Sigmoid colon (tissue), 7 donors: ENCODE results near the gene SERPINH1. TPM values are rescaled to one million over a fixed set of nuclear protein-coding genes. Genes with fewer than 3 reads are reported as not detected.
A peak's percentile ranks its signal among the peaks of the same experiment; 100 is the strongest.

ENCODE experiments used
- DNase-seq: peaks from one replicate; pipeline ENCODE4 v3.0.0-alpha.2; 2019
- H3K27ac ChIP-seq, 4 donors: fragments of 200-600 bp; sonication (generic); one replicate each; pipeline ENCODE4 v1.5.1; 2016 to 2019; ENCODE audit warnings: mild to moderate bottlenecking in 1 of 4
- H3K27me3 ChIP-seq, 3 donors: fragments of 200-600 bp; sonication (generic); one replicate each; pipeline ENCODE4 v1.5.1; 2019; ENCODE audit warnings: mild to moderate bottlenecking in 1 of 3
- H3K36me3 ChIP-seq, 4 donors: fragments of 200-600 bp; sonication (generic); one replicate each; pipeline ENCODE4 v1.5.1; 2016 to 2019
- H3K4me1 ChIP-seq, 4 donors: fragments of 200-600 bp; sonication (generic); one replicate each; pipeline ENCODE4 v1.5.1; 2017 to 2019
- H3K4me3 ChIP-seq, 4 donors: fragments of 200-600 bp; sonication (generic); one replicate each; pipeline ENCODE4 v1.5.1; 2017 to 2019; ENCODE audit warnings: mild to moderate bottlenecking in 2 of 4, moderate library complexity in 1 of 4
- H3K9me3 ChIP-seq, 4 donors: fragments of 200-600 bp in 3 of 4; sonication (generic) in 3 of 4; one replicate each; pipeline versions ENCODE4 v1.5.1 to v1.6.1; 2013 to 2019
- EP300 ChIP-seq, 4 donors: sonication (generic); formaldehyde crosslinking; IDR thresholded peaks; one replicate each; pipeline ENCODE4 v1.6.1; 2017; ENCODE audit warnings: antibody characterized with exemption in 4 of 4
- POLR2A ChIP-seq, 2 donors: fragments of 450-650 bp; IDR thresholded peaks; one replicate each; pipeline ENCODE4 v1.6.1; 2016; ENCODE audit warnings: antibody characterized with exemption in 2 of 2, mild to moderate bottlenecking in 2 of 2, moderate library complexity in 2 of 2
- POLR2AphosphoS5 ChIP-seq, 4 donors: sonication (generic); formaldehyde crosslinking; IDR thresholded peaks; one replicate each; pipeline ENCODE4 v1.6.1; 2017; ENCODE audit warnings: antibody characterized with exemption in 4 of 4
- WGBS, 2 donors: extraction: QIAGEN DNeasy Blood & Tissue Kit; methylation state at CpG; one replicate each; pipeline ENCODE4 v1.1.7; 2013; 5-methylcytosine and 5-hydroxymethylcytosine counted together
- intact Hi-C: fragments of 100-400 bp; cut with DNase I; formaldehyde crosslinking; loops from one replicate; pipeline ENCODE4 v1.15.1; 2023
- polyA plus RNA-seq, 3 donors: library from polyadenylated mRNA; stranded (reverse); fragments of 200-250 nt; gene quantifications; one replicate each; pipeline ENCODE4 v1.2.3, GENCODE V29; 2013
- total RNA-seq, 4 donors: library from RNA; depleted of rRNA; stranded (reverse); fragments of >200 nt; gene quantifications; one replicate each; pipeline ENCODE4 v1.1.0, GENCODE V29; 2016
- TF ChIP-seq, protein P1 (sequence below), 4 experiments: fragments of 450-650 bp in 3 of 4; fragments of 200-600 bp in 1 of 4; IDR thresholded peaks; one replicate each; pipeline ENCODE4 v1.5.1; 2016 to 2019; ENCODE audit warnings: antibody characterized with exemption in 4 of 4, mild to moderate bottlenecking in 3 of 4, moderate library complexity in 2 of 4
- donor health status: healthy with polysubstance abuse.
- donor health status: Bipolar disorder and iron deficiency.
- donor health status: healthy.

The SERPINH1 gene
- total and polyA plus RNA-seq, 7 donors = 12.0 to 201 (median 151) TPM

DNA sequence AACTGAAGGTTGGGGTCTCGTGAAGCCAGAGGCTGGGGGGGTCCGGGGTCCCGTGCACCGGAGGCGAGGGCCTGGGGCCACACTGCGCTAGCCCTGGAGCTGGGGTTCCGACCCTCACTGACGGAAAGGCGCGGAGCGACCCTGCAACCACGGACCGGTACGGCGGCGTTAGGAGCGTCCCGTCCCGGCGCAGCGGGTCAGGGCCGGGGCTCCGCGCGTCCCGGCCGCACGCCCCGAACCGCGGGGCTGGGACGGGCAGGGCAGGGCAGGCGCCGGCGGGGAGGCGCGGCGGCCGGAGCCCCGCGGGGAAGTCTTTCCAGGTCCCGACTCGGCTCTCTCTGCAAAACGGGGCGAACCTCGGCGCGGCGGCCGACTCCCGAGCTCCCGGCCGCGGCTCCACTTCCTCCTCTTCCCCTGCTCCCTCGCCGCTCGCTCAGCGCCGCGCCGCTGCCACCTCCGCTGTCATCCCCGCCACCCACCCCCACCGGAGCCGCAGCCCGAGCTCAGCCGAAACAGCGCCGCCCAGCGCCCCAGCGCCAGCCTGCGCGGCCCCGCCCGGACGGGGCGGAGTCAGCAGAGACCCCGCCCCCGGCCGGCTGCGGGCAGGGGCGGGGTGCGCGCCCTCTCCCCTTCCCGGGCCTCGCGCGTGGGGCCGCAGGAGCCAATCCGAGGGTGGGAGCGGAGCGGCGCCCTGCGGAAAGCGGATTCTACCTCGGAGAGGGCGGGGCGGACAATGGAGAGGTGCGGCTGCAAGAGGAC lies 36.4 kb upstream of the SERPINH1 start, which contains the start of gene GDPD5:
GDPD5 (minus strand) TSS at position 509 of the 759 bp plus-strand sequence. CDS start 48,206 bp downstream, outside the sequence.
- Histone ChIP-seq H3K27ac (peak within 1 kb of the TSS in 2 of 4 donors; percentile 29 to 59), H3K4me1 (peaks cover 0 to 25% (median 16%) of the 10 kb centered on the region in 4 donors), H3K9me3 (no peaks in the 10 kb centered on the region), H3K4me3 (peak within 1 kb of the TSS; percentile 43 to 71 (median 60)), H3K27me3 (no peaks in the 10 kb centered on the region), H3K36me3 (no peaks in the 10 kb centered on the region)
- intact Hi-C loops = no loop called here
- TF ChIP-seq, protein P1, sequence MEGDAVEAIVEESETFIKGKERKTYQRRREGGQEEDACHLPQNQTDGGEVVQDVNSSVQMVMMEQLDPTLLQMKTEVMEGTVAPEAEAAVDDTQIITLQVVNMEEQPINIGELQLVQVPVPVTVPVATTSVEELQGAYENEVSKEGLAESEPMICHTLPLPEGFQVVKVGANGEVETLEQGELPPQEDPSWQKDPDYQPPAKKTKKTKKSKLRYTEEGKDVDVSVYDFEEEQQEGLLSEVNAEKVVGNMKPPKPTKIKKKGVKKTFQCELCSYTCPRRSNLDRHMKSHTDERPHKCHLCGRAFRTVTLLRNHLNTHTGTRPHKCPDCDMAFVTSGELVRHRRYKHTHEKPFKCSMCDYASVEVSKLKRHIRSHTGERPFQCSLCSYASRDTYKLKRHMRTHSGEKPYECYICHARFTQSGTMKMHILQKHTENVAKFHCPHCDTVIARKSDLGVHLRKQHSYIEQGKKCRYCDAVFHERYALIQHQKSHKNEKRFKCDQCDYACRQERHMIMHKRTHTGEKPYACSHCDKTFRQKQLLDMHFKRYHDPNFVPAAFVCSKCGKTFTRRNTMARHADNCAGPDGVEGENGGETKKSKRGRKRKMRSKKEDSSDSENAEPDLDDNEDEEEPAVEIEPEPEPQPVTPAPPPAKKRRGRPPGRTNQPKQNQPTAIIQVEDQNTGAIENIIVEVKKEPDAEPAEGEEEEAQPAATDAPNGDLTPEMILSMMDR (IDR thresholded peaks at IDR 0.05) = peak in 1 of 4 experiments; percentile 48
- peak in 1 of 4 donors; percentile 48 for TF ChIP-seq POLR2AphosphoS5 (IDR thresholded peaks at IDR 0.05)
- TF ChIP-seq POLR2A (IDR thresholded peaks at IDR 0.05) = no peak
- WGBS, 2 donors = 0 to 1% methylated on average over 99 of the region's 99 CpGs
- DNase-seq = peak; percentile 93

DNA sequence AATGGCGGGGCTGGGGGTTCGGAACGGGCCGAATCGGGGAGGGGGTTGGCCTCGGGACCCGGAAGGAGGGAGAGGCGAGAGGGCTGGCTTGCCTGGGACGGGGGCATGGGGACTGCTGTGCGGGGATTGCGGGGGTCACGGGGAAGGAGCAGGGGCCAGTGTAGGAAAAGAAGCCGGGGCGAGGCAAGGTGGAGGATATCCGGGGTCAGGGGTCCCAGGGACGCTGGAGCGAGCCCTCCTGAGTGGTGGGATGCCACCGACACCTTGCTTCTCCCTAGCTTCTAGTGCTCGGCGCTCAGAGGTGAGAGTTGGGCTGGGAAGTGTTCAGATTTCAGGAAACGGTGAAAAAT lies 35.9 kb upstream of the SERPINH1 start:
- H3K4me1 ChIP-seq = peaks cover 0 to 25% (median 16%) of the 10 kb centered on the region in 4 donors
- TF ChIP-seq EP300 (IDR thresholded peaks at IDR 0.05) (no peak), POLR2AphosphoS5 (IDR thresholded peaks at IDR 0.05) (no peak), POLR2A (IDR thresholded peaks at IDR 0.05) (no peak)
- TF ChIP-seq, protein P1 (IDR thresholded peaks at IDR 0.05) = no peak
- intact Hi-C loops = no loop called here
- no peaks in the 10 kb centered on the region for H3K27me3 ChIP-seq
- H3K9me3 ChIP-seq = no peaks in the 10 kb centered on the region
- WGBS, 2 donors = 1 to 2% methylated on average over 21 of the region's 21 CpGs
- DNase-seq = no peak
- H3K27ac ChIP-seq = peak overlapping the region in 2 of 4 donors; percentile 29 to 59
- H3K4me3 ChIP-seq = peak overlapping the region; percentile 43 to 71 (median 60)
- no peaks in the 10 kb centered on the region for H3K36me3 ChIP-seq

DNA sequence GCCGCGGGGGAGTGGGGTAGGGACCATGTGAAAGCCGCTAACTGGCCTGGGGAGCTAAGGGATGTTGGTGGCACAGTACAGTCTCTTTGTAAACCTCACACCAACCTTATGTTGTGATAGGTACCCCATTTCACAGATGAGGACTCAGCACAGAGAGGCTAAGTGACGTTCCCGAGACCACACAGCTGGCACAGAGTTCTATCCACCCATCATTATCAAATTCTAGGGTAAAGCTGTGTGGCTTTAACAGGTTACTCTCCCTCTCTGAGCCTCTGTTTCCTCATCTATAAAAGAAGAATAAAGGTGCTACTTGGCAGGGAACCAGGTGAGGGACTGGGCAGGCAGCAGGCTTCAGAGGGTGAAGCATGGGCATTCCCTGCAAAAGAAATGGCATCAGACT lies 34.9 kb upstream of the SERPINH1 start:
- no peaks in the 10 kb centered on the region for H3K27me3 ChIP-seq
- WGBS, 2 donors = 91 to 95% methylated on average over 5 of the region's 5 CpGs
- H3K4me1 ChIP-seq = peaks cover 0 to 25% (median 16%) of the 10 kb centered on the region in 4 donors
- no peaks in the 10 kb centered on the region for H3K36me3 ChIP-seq
- TF ChIP-seq POLR2AphosphoS5 (IDR thresholded peaks at IDR 0.05) (no peak), POLR2A (IDR thresholded peaks at IDR 0.05) (no peak), EP300 (IDR thresholded peaks at IDR 0.05) (no peak)
- TF ChIP-seq, protein P1 (IDR thresholded peaks at IDR 0.05) = no peak
- H3K9me3 ChIP-seq = no peaks in the 10 kb centered on the region
- DNase-seq = no peak
- H3K4me3 ChIP-seq = no peak overlapping the region
- intact Hi-C loops = no loop called here
- H3K27ac ChIP-seq = no peak overlapping the region

DNA sequence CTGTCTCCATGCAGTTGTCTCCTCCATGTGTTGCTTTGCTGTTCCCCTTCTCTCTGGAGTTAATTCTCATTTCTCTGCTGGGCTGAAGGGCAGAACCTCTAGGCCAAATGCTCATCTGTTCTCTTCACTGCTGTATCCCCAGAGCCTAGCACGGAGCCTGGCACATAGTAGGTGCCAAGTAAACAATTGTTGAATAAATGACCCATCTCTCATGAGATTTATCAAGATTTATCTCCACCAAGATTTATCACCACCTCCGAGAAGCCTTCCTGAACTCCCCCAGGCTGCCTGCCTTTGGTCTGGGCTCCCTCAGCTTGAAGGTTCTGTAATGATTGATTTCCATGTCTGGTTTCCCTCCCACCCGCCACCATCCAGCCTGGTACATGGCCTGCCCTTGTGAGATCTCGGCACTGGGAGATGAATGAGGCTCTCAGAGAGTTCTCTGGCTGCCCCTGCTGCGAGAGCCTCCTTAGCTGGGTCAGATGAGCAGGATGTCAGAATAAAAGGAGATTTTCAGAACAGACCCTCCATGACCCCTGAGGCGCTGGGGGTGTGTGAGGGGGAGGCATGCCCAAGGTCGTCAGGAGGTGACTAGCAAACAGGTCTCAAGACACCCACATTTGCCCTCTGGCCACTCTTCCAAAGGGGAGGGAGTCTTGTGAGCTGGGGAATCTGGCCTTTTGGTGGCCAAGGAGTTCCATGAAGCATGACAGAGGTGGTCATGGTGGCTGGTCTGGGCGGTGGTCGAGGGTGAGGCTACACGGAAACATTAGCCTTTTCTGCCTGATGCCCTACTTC lies 33.9 kb upstream of the SERPINH1 start:
- H3K4me1 ChIP-seq = peaks cover 0 to 25% (median 16%) of the 10 kb centered on the region in 4 donors
- intact Hi-C loops = no loop called here
- no peaks in the 10 kb centered on the region for H3K36me3 ChIP-seq
- WGBS, 2 donors = 62 to 63% methylated on average over 10 of the region's 10 CpGs
- no peak for DNase-seq
- H3K9me3 ChIP-seq = no peaks in the 10 kb centered on the region
- no peaks in the 10 kb centered on the region for H3K27me3 ChIP-seq
- no peak overlapping the region for H3K4me3 ChIP-seq
- TF ChIP-seq EP300 (IDR thresholded peaks at IDR 0.05) = no peak
- TF ChIP-seq POLR2AphosphoS5 (IDR thresholded peaks at IDR 0.05) = no peak
- TF ChIP-seq POLR2A (IDR thresholded peaks at IDR 0.05) = no peak
- TF ChIP-seq, protein P1 (IDR thresholded peaks at IDR 0.05) = no peak
- H3K27ac ChIP-seq = no peak overlapping the region
